Measurements from ENCODE around the gene ELMO1.

ELMO1 gene

GRCh38 chr7:36852017-36852416 lies 596.6 kb downstream of the ELMO1 start:
- peak; percentile 5 for DNase-seq

GRCh38 chr7:36851382-36851781 lies 597.3 kb downstream of the ELMO1 start:
- DNase-seq = no peak

GRCh38 chr7:36847946-36848345 lies 600.7 kb downstream of the ELMO1 start:
- DNase-seq = no peak

DNA sequence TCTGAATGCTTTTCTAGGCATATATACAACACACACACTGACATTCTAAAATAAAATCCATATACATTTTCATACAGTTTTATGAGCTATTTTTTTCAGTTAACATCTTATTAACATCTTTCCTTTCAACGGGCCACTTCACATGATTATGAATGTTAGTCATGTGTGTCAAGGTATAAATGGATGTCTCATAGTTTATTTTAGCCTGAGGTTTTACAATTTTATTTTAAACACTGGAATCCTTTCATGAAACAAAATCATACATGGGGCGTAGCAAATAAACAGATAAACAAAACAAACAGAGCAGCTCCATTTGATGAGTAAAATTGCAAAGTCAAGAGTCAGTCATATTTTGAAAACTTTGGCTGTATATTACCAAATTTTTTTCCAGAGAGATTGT lies 604.3 kb downstream of the ELMO1 start:
- no peak for DNase-seq

DNA sequence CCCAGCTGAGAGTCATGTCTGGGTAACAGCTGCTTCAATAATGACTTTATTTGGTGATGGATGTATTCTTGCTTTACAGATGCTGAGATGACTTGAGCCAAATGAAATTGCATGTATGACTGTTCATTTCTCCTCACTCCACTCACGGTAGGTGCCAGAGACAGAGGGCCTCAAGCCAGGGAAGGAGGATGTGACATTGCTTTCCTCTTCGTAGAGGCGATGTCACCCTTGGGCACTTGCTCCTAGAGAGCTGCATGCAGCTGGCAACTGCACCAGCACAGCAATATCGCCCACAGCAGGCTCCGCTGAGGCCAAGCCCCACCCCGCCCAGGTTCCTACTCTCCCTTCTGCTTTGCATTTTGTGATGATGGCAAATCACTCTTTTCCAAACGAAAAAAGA lies 607.8 kb downstream of the ELMO1 start:
- no peak for DNase-seq

- DNase-seq = no peak
These were observed 609.9 kb downstream of the ELMO1 start for GRCh38 chr7:36838616-36839225.

DNA sequence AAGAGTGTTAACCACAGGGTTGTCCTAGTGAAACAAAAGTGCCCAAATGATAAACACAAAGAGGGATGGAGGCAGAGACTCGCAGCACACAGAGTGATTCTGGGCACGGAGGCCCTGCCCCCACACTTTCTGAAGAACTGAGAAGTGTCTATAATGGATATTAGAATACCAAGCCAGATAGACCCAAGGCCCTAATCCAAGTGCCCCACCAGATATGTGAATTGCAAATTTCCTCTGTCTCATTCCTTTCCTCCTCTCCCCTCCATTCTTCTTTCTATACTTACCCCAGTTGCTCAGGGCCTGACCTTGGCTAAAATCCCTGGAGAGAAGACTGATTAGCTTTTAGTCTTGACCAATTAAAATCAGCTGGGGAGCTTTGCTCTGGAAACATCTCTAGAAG lies 617.6 kb downstream of the ELMO1 start:
- DNase-seq = no peak

DNA sequence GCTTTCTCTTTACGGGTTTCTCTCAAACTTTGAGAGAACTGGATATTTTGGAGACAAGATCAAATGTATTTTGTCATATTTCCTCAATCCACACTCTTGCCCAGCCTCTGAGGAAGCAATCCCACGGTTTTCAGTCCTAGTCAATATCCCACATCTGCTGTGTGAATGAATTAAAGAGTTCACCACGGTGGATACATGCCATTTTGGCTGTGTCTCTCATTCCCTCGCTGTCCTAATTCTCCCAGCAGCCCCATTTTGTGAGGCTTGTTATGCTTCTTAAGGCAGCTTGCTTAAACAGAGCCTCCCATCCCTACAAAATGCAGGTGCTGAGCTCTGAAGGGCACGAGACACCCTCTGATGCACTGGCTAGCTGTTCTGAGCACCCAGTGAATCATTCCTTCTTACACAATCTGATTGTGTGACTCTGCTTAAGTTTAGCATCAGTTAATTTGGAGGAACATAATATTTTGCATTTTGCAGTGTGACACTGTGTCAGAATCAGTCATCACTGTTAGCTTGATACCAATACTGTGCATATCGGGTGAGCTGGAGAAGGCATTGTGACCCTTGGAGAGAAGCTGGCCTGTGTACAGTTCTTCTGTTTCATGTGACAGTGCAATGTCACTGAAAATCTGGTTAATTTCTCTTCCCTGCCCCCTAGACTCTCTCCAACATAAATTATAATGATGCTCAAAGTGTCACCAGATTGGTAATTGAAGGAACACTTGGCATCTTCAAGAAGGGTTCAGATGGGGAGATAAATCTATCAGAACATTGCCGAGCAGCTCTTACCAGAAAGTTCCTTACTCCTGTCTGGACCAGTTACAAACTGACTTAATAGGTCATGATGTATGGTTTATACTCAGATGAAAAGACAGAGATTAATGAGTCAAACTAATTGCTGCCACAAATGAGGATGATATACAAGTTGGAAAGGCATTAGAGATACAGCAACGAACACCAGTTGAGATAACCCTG lies 620.6 kb downstream of the ELMO1 start:
- no peak for DNase-seq

GRCh38 chr7:36825501-36825900 lies 623.2 kb downstream of the ELMO1 start:
- no peak for DNase-seq

GRCh38 chr7:36823353-36823752 lies 625.3 kb downstream of the ELMO1 start:
- DNase-seq = no peak

- no peak for DNase-seq
These were observed 627.0 kb downstream of the ELMO1 start for GRCh38 chr7:36821617-36822016.

DNA sequence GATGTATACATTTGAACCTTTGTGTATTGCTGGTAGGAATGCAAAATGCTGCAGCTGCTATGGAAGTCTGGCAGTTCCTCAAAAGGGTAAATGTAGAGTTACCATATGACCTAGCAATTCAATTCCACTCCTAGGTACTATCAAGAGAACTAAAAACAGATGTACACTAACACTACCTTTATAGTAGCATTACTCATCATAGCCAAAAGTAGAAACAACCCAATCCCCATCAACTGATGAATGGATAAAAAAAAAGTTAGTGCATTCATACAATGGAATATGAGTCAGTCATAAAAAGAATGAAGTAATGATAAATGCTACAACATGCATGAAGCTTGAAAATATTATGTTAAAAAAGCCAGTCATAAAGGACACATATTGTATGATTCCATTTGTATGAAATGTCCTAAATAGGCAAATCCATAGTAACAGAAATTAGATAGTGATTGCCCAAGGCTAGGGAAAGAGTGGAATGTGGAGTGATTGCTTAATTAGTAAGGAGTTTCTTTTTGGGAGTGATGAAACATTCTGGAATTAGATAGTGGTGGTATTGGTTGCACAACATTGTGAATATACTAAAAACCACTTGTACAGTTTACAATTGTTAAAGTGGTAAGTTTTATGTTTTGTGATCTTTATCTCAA lies 628.0 kb downstream of the ELMO1 start:
- no peak for DNase-seq

DNA sequence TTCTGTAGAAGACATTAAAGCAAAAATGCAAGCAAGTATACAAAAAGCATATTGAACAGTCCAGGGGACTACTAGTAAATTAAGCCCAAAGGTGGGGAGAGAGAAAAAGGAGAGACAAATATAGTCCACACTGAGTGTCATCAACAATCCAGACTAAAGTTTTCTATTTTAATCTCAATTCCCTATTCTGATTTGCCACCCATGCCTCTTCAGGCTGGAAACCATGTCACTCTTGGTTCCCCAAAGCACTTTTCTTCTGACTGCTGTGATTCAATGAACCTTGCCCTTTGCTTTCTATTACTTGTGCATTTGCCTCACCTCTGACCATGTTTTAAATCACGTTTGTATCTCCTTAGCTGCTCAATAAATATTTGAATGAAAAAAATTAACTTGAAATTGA lies 629.0 kb downstream of the ELMO1 start:
- DNase-seq = no peak

DNA sequence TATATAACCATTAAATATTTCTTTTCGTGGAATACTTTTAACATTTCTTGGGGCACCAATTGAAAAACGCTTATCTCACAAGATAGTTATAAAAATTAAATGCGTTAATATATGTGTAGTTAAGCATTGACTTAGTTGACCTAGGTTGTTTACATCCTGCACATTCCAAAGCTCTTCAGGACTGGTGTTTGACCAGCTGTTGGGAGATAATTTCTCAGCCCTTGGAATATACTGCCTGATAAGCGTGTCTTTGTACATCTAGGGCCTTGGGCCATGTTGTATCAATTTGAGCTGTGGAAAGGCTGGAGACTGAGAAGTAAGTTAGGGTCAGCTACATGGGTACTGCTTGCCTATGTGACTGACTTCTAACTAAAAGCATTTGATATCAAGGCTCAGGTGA lies 634.4 kb downstream of the ELMO1 start:
- no peak for DNase-seq

DNA sequence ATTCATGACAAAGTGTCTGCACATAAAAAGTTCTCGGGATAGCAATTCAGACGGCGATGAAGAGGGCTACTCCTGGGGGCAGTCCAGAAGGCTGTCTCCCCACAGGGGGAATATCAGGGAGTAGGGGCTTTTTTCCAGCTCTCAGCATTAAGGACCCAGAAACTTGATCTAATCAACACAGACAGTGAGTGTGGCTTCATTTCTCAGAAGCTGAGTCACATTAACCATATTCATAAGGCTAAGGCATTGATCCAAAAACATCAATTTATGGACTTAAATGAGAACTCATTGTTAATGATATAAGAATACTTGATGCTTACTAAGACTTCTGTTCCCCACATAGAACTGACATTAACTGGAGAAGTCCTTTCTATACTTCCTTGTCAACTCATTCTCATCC lies 636.9 kb downstream of the ELMO1 start:
- no peak for DNase-seq

GRCh38 chr7:36810489-36810888 lies 638.2 kb downstream of the ELMO1 start:
- DNase-seq = no peak

GRCh38 chr7:36810032-36810431 lies 638.6 kb downstream of the ELMO1 start:
- no peak for DNase-seq

- DNase-seq = no peak
These were observed 639.2 kb downstream of the ELMO1 start for GRCh38 chr7:36809510-36809909.

GRCh38 chr7:36809086-36809485 lies 639.6 kb downstream of the ELMO1 start:
- DNase-seq = no peak

DNA sequence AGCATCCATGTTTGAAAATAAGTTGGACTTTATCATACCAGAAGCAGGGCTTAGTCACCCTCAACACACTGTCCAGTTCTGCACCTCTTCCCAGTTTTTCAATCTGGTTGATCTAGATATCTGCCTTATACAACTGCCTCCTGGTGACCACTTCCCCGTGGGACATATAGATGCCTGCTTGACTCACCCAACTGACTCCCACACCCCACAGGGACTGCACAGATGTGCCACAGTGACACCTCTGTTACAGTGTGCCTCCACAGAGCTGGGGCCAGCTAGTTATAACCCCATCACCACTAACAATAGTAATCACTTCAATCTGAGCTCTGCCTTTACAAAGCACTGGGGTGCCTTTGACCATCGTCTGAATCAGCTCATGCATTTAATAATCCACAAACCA lies 641.8 kb downstream of the ELMO1 start:
- DNase-seq = no peak
